HCT116 (cell line): ENCODE results near the gene ACTN4. TPM values are rescaled to one million over a fixed set of nuclear protein-coding genes. Genes with fewer than 3 reads are reported as not detected.

Experiments
- ATAC-seq: fragments of 200-7000 bp; cut with Tn5 transposase; 2 replicates; pipeline ENCODE4 v1.9.1; 2020; ENCODE audit warnings: mild to moderate bottlenecking, moderate library complexity
- BruUV-seq: library from RNA; stranded (reverse); fragments of 400-500 nt; replicated peaks from 2 replicates; lab custom pipeline; 2021; lab: Mats Ljungman, UMichigan
- CTCF ChIA-PET: fragments of 300-600 bp; sonication (Branson Sonifier 250); formaldehyde crosslinking; loops from one replicate; lab custom pipeline; 2021; ENCODE audit warnings: antibody characterized with exemption; lab: Charles Lee
- POLR2A ChIA-PET: fragments of 300-600, 350-600 bp; sonication (Branson Sonifier 250); formaldehyde crosslinking; loops from one replicate; lab custom pipeline; 2021; ENCODE audit warnings: antibody characterized with exemption; lab: Charles Lee
- RAD21 ChIA-PET, 2 experiments: fragments of 300-600 bp; sonication (Branson Sonifier 250); formaldehyde crosslinking; loops; one replicate each; lab custom pipeline; 2023; ENCODE audit warnings: low total read pairs in 2 of 2; ENCODE audit not compliant: uncharacterized antibody in 2 of 2, unreplicated experiment in 2 of 2, low non-redundant PET in 1 of 2; lab: Charles Lee
- DNase-seq: peaks from one replicate; pipeline ENCODE4 v3.0.0-alpha.2; 2010; ENCODE audit warnings: low read depth, low spot score
- H2AFZ ChIP-seq: fragments of 200-600 bp; shearing (Covaris generic), sonication (generic); 2 replicates; pipeline ENCODE4 v1.6.1; 2017; ENCODE audit warnings: low read depth, mixed run types, mixed read lengths, antibody characterized with exemption, low read length; ENCODE audit not compliant: poor library complexity, severe bottlenecking
- H3K27ac ChIP-seq: 2 replicates; pipeline ENCODE4 v1.5.1; 2012; ENCODE audit warnings: low read depth, low read length
- H3K27me3 ChIP-seq: fragments of 200-600 bp; sonication (generic); 2 replicates; pipeline ENCODE4 v1.6.1; 2016; ENCODE audit warnings: mixed run types, low read length, mixed read lengths; ENCODE audit not compliant: insufficient read depth
- H3K36me3 ChIP-seq, 2 experiments: fragments of 200-500 bp in 1 of 2; fragments of 200-600 bp in 1 of 2; sonication (Bioruptor generic) in 1 of 2; sonication (generic) in 1 of 2; 2 replicates each; pipeline versions ENCODE4 v1.5.1 to v1.6.1; 2014 to 2016; ENCODE audit warnings: low read length in 2 of 2, inconsistent platforms in 1 of 2, mixed read lengths in 1 of 2, mixed run types in 1 of 2; ENCODE audit not compliant: insufficient read depth in 2 of 2, control insufficient read depth in 1 of 2
- H3K4me1 ChIP-seq, 2 experiments: fragments of 200-600 bp in 1 of 2; sonication (generic) in 1 of 2; 2 replicates each; pipeline versions ENCODE4 v1.5.1 to v1.6.1; 2012 to 2017; ENCODE audit warnings: low read length in 2 of 2, inconsistent platforms in 1 of 2, mild to moderate bottlenecking in 1 of 2, mixed read lengths in 1 of 2, mixed run types in 1 of 2, moderate library complexity in 1 of 2; ENCODE audit not compliant: insufficient read depth in 2 of 2, control insufficient read depth in 1 of 2
- H3K4me2 ChIP-seq: fragments of 200-600 bp; sonication (generic); 2 replicates; pipeline ENCODE4 v1.6.1; 2017; ENCODE audit warnings: mixed run types, low read length, mixed read lengths
- H3K4me3 ChIP-seq, 2 experiments: fragments of 200-600 bp in 1 of 2; sonication (generic) in 1 of 2; replicated peaks in 1 of 2; 2 replicates each; pipeline ENCODE4 v1.5.1; 2011 to 2016; ENCODE audit warnings: low read length in 2 of 2, control low read depth in 1 of 2, low read depth in 1 of 2, mild to moderate bottlenecking in 1 of 2, mixed read lengths in 1 of 2, mixed run types in 1 of 2
- H3K79me2 ChIP-seq: fragments of 200-600 bp; sonication (generic); 2 replicates; pipeline ENCODE4 v1.6.1; 2017; ENCODE audit warnings: mild to moderate bottlenecking, mixed run types, low read length, moderate library complexity, mixed read lengths; ENCODE audit not compliant: insufficient read depth
- H3K9ac ChIP-seq: fragments of 200-600 bp; sonication (generic); 2 replicates; pipeline ENCODE4 v1.6.1; 2016; ENCODE audit warnings: low read length, mixed read lengths
- H3K9me2 ChIP-seq: fragments of 200-600 bp; sonication (generic), shearing (Covaris generic); 2 replicates; pipeline ENCODE4 v1.6.1; 2017; ENCODE audit warnings: mixed run types, mild to moderate bottlenecking, moderate library complexity; ENCODE audit not compliant: insufficient read depth
- H3K9me3 ChIP-seq, 2 experiments: fragments of 200-500 bp in 1 of 2; fragments of 200-600 bp in 1 of 2; sonication (Bioruptor generic) in 1 of 2; sonication (generic) in 1 of 2; 2 replicates each; pipeline ENCODE4 v1.6.1; 2014 to 2017; ENCODE audit warnings: low read length in 2 of 2, mixed read lengths in 2 of 2, inconsistent platforms in 1 of 2, low read depth in 1 of 2, mild to moderate bottlenecking in 1 of 2, mixed run types in 1 of 2, moderate library complexity in 1 of 2; ENCODE audit not compliant: control insufficient read depth in 1 of 2, insufficient read depth in 1 of 2
- H4K20me1 ChIP-seq: fragments of 200-600 bp; sonication (generic), shearing (Covaris generic); 2 replicates; pipeline ENCODE4 v1.6.1; 2017; ENCODE audit warnings: mixed run types, mild to moderate bottlenecking, moderate library complexity; ENCODE audit not compliant: insufficient read depth
- CBX3 ChIP-seq: IDR thresholded peaks from 2 replicates; pipeline ENCODE4 v1.6.1; 2012; ENCODE audit warnings: low read depth
- CEBPB ChIP-seq: IDR thresholded peaks from 2 replicates; pipeline ENCODE4 v1.6.1; 2012; ENCODE audit warnings: low read depth
- EGR1 ChIP-seq: IDR thresholded peaks from 2 replicates; pipeline ENCODE4 v1.6.1; 2012; ENCODE audit warnings: low read depth
- FOSL1 ChIP-seq: IDR thresholded peaks from 2 replicates; pipeline ENCODE4 v1.6.1; 2012; ENCODE audit warnings: low read depth
- JUND ChIP-seq: IDR thresholded peaks from 2 replicates; pipeline ENCODE4 v1.6.1; 2012
- POLR2AphosphoS5 ChIP-seq: IDR thresholded peaks from 2 replicates; pipeline ENCODE4 v1.6.1; 2011; ENCODE audit warnings: mild to moderate bottlenecking, low read depth, low read length, moderate library complexity
- RAD21 ChIP-seq: IDR thresholded peaks from 2 replicates; pipeline ENCODE4 v1.6.1; 2012; ENCODE audit warnings: low read depth, mild to moderate bottlenecking
- SIN3A ChIP-seq: IDR thresholded peaks from 2 replicates; pipeline ENCODE4 v1.6.1; 2012; ENCODE audit warnings: low read depth
- SP1 ChIP-seq: IDR thresholded peaks from 2 replicates; pipeline ENCODE4 v1.6.1; 2012; ENCODE audit warnings: low read depth
- SRF ChIP-seq: IDR thresholded peaks from 2 replicates; pipeline ENCODE4 v1.6.1; 2012; ENCODE audit warnings: low read depth
- TCF7L2 ChIP-seq: IDR thresholded peaks from 2 replicates; pipeline ENCODE4 v1.7.0; 2011; ENCODE audit warnings: borderline replicate concordance, inconsistent platforms; ENCODE audit not compliant: insufficient read depth, insufficient read length; ENCODE audit errors: extremely low read depth
- YY1 ChIP-seq: IDR thresholded peaks from 2 replicates; pipeline ENCODE4 v1.6.1; 2011; ENCODE audit warnings: low read length, low read depth, moderate library complexity, mild to moderate bottlenecking; ENCODE audit not compliant: insufficient replicate concordance; ENCODE audit errors: extremely low read depth
- ZFX ChIP-seq: fragments of 450-650 bp; IDR thresholded peaks from 2 replicates; pipeline ENCODE4 v1.6.1; 2017
- ZNF274 ChIP-seq: fragments of 200-500 bp; sonication (Bioruptor generic); IDR thresholded peaks from 2 replicates; pipeline ENCODE4 v1.6.1; 2014; ENCODE audit warnings: mild to moderate bottlenecking, low read depth, low read length, inconsistent platforms
- intact Hi-C: fragments of 100-400 bp; cut with micrococcal nuclease; formaldehyde crosslinking; loops from 2 replicates; pipeline ENCODE4 v1.10.0; 2022
- total RNA-seq: library from RNA; stranded (reverse); gene quantifications from one replicate; pipeline ENCODE4 v1.2.1, GENCODE V29; 2021; ENCODE audit not compliant: unreplicated experiment

The ACTN4 gene
- total RNA-seq, 1 experiment from 2014 or later, result 651 TPM

DNA sequence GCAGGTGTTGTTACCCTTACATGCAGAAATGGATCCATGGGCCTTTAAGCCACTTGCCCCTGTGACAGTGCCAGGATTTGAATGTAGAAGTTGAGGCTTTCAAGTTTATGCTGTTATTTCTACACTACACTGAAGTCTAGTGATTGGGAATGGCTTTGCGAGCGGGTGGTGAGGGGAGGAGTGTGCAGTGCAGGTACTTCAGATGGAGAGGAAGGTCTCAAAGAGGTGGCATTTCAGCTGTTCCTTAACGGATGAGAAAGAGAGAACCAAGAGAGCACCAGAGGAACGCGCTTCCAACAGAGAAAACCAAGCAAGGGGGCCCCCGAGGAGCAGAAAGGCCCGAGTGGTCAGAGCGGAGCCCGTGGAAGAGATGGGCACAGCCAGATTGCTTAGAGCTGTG is 13.3 kb downstream of the ACTN4 start:
- peaks cover 4 to 13% of the 10 kb centered on the region in 2 experiments; a peak in 1 of 4 replicates for H3K36me3 ChIP-seq
- intact Hi-C loops, result no loop called here
- H4K20me1 ChIP-seq, result peaks cover 17% of the 10 kb centered on the region; the same call in 1 of the 2 replicates
- H2AFZ ChIP-seq, result no peak overlapping the region
- H3K9me3 ChIP-seq, result no peaks in the 10 kb centered on the region
- H3K9me2 ChIP-seq, result no peaks in the 10 kb centered on the region
- ATAC-seq (no peak), DNase-seq (no peak)
- H3K27ac ChIP-seq, result peak overlapping the region; percentile 13
- no peaks in the 10 kb centered on the region for H3K27me3 ChIP-seq
- ChIA-PET CTCF (no interaction called here), POLR2A (interaction anchor here (2.8 kb wide), 1 partner anchor 22 kb away, joined by 9 read pairs; no protein-coding TSS in a partner anchor), RAD21 (no interaction called here)
- peaks cover 89 to 95% of the 10 kb centered on the region in 2 experiments for H3K4me1 ChIP-seq
- peak overlapping the region; percentile 26 for H3K4me2 ChIP-seq
- no peak overlapping the region for H3K4me3 ChIP-seq
- no TSS peak for BruUV-seq
- peak overlapping the region; percentile 17 for H3K9ac ChIP-seq
- peaks cover 100% of the 10 kb centered on the region for H3K79me2 ChIP-seq
- no peak for TF ChIP-seq POLR2AphosphoS5
- TF ChIP-seq ZFX, result no peak
- no peak for TF ChIP-seq SIN3A
- no peak for TF ChIP-seq RAD21
- no peak for TF ChIP-seq JUND
- no peak for TF ChIP-seq ZNF274
- no peak for TF ChIP-seq CEBPB
- no peak for TF ChIP-seq FOSL1
- TF ChIP-seq EGR1, result no peak
- no peak for TF ChIP-seq SP1
- TF ChIP-seq CBX3, result no peak
- no peak for TF ChIP-seq SRF
- TF ChIP-seq YY1, result no peak

DNA sequence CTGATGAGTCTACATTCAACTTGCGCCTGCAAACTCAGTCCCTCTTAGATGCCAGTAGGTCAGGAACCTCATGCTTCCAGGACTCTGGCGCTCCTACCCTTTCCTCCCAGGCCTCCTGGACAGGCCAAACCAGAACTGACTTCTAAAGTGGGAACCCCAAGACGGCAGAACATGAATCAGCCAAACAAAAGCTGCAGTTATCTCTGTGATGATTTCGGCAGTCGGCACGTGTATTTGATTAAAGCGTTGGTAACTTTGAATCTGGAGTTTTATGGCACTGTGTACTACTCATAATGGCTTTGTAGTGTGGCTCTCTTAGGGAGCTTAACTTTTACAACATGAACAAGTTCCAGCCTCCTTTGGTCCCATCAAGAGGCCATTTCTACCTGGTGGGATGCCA is 13.7 kb downstream of the ACTN4 start:
- Histone ChIP-seq H3K9ac (peak overlapping the region; percentile 17), H3K36me3 (peaks cover 4 to 12% of the 10 kb centered on the region in 2 experiments; a peak in 1 of 4 replicates), H3K4me3 (no peak overlapping the region), H3K4me1 (peaks cover 89 to 95% of the 10 kb centered on the region in 2 experiments), H4K20me1 (peaks cover 17% of the 10 kb centered on the region; the same call in 1 of the 2 replicates), H3K4me2 (peak overlapping the region; percentile 26), H3K27me3 (no peaks in the 10 kb centered on the region), H3K27ac (peak overlapping the region; percentile 13; the same call in 1 of the 2 replicates), H3K9me3 (no peaks in the 10 kb centered on the region), H3K9me2 (no peaks in the 10 kb centered on the region), H2AFZ (no peak overlapping the region), H3K79me2 (peaks cover 100% of the 10 kb centered on the region)
- ChIA-PET CTCF (no interaction called here), RAD21 (no interaction called here), POLR2A (interaction anchor here (2.8 kb wide), 1 partner anchor 22 kb away, joined by 9 read pairs; no protein-coding TSS in a partner anchor)
- DNase-seq, result no peak
- no peak for TF ChIP-seq EGR1
- no peak for TF ChIP-seq ZNF274
- no peak for TF ChIP-seq RAD21
- no peak for TF ChIP-seq SP1
- TF ChIP-seq TCF7L2, result no peak
- no peak for TF ChIP-seq CEBPB
- intact Hi-C loops, result no loop called here
- BruUV-seq, result no TSS peak
- no peak for ATAC-seq
